Measurements from ENCODE around the gene SMPDL3A.

DNA sequence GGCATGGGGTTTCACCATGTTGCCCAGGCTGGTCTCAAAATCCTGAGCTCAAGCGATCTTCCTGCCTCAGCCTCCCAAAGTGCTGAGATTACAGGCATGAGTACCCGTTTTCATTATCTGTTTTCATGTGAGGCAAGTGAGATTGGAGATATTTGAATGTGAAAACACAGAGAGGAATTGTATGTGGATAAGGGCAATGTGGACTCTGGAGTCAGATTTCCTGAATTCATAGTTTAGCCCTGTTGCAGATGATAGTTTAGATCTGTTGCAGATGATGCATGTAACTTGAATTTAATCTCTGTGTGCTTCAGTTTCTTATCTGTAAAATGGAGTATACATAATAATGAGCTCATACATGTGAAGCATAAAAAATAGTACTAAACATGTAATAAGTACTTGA is 3.7 kb downstream of the SMPDL3A start:
- TF ChIP-seq, protein P1, sequence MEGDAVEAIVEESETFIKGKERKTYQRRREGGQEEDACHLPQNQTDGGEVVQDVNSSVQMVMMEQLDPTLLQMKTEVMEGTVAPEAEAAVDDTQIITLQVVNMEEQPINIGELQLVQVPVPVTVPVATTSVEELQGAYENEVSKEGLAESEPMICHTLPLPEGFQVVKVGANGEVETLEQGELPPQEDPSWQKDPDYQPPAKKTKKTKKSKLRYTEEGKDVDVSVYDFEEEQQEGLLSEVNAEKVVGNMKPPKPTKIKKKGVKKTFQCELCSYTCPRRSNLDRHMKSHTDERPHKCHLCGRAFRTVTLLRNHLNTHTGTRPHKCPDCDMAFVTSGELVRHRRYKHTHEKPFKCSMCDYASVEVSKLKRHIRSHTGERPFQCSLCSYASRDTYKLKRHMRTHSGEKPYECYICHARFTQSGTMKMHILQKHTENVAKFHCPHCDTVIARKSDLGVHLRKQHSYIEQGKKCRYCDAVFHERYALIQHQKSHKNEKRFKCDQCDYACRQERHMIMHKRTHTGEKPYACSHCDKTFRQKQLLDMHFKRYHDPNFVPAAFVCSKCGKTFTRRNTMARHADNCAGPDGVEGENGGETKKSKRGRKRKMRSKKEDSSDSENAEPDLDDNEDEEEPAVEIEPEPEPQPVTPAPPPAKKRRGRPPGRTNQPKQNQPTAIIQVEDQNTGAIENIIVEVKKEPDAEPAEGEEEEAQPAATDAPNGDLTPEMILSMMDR (IDR thresholded peaks at IDR 0.05) = no peak
- TF ChIP-seq EP300 (IDR thresholded peaks at IDR 0.05) = no peak
